Neuronal stem cell (in vitro differentiated cells): ENCODE data around the gene SCMH1.
"Not testable (repeated sequence)": the region's sequence is repeated elsewhere in the genome, so short reads cannot be mapped to it uniquely, and the experiment has no call there.

ENCODE experiments used
- DNase-seq: peaks from one replicate; pipeline ENCODE4 v3.0.0-alpha.2; 2013; ENCODE audit warnings: low spot score
- H2AFZ ChIP-seq: one replicate; pipeline ENCODE4 v1.6.1; 2013; ENCODE audit warnings: mild to moderate bottlenecking, low read length, inconsistent platforms
- H2AK5ac ChIP-seq: 2 replicates; pipeline ENCODE4 v1.6.1; 2013; ENCODE audit warnings: low read depth, mild to moderate bottlenecking, inconsistent platforms, low read length, moderate library complexity, mixed read lengths
- H2BK120ac ChIP-seq: 2 replicates; pipeline ENCODE4 v1.6.1; 2013; ENCODE audit warnings: low read depth, mild to moderate bottlenecking, inconsistent platforms, low read length, moderate library complexity, mixed read lengths
- H2BK12ac ChIP-seq: one replicate; pipeline ENCODE4 v1.6.1; 2013; ENCODE audit warnings: low read length, inconsistent platforms
- H2BK15ac ChIP-seq: 2 replicates; pipeline ENCODE4 v1.6.1; 2013; ENCODE audit warnings: mild to moderate bottlenecking, low read length, inconsistent platforms, mixed read lengths
- H2BK5ac ChIP-seq: one replicate; pipeline ENCODE4 v1.6.1; 2013; ENCODE audit warnings: inconsistent platforms, mild to moderate bottlenecking, low read length, moderate library complexity
- H3K14ac ChIP-seq: one replicate; pipeline ENCODE4 v1.6.1; 2013; ENCODE audit warnings: low read length, inconsistent platforms
- H3K18ac ChIP-seq: 2 replicates; pipeline ENCODE4 v1.6.1; 2013; ENCODE audit warnings: low read length, inconsistent platforms
- H3K23ac ChIP-seq: 2 replicates; pipeline ENCODE4 v1.6.1; 2013; ENCODE audit warnings: low read depth, mild to moderate bottlenecking, mixed read lengths, low read length, inconsistent platforms; ENCODE audit not compliant: poor library complexity
- H3K27ac ChIP-seq: replicated peaks from 3 replicates; pipeline ENCODE4 v1.5.1; 2013; ENCODE audit warnings: low read length, inconsistent platforms
- H3K27me3 ChIP-seq, 3 experiments: 2 replicates each; pipeline ENCODE4 v1.6.1; 2013; ENCODE audit warnings: low read length in 3 of 3, mild to moderate bottlenecking in 2 of 3, inconsistent platforms in 1 of 3, low read depth in 1 of 3, mixed read lengths in 1 of 3, moderate library complexity in 1 of 3; ENCODE audit not compliant: control insufficient read depth in 3 of 3, insufficient read depth in 3 of 3
- H3K36me3 ChIP-seq, 2 donors: replicated peaks in 1 of 2; 2 replicates each; pipeline ENCODE4 v1.6.1; 2013; ENCODE audit warnings: low read length in 2 of 2; ENCODE audit not compliant: control insufficient read depth in 2 of 2, insufficient read depth in 2 of 2
- H3K4ac ChIP-seq: 2 replicates; pipeline ENCODE4 v1.6.1; 2013; ENCODE audit warnings: inconsistent platforms, mild to moderate bottlenecking, low read length, moderate library complexity
- H3K4me1 ChIP-seq, 2 donors: 1 replicate in 1 of 2; 2 replicates in 1 of 2; pipeline ENCODE4 v1.6.1; 2013; ENCODE audit warnings: low read length in 2 of 2, low read depth in 1 of 2; ENCODE audit not compliant: control insufficient read depth in 2 of 2, insufficient read depth in 1 of 2
- H3K4me2 ChIP-seq: one replicate; pipeline ENCODE4 v1.6.1; 2013; ENCODE audit warnings: mild to moderate bottlenecking, low read length, inconsistent platforms; ENCODE audit not compliant: insufficient read depth, poor library complexity, severe bottlenecking
- H3K4me3 ChIP-seq, 2 donors: 2 replicates each; pipeline ENCODE4 v1.5.1; 2013; ENCODE audit warnings: low read length in 2 of 2, mild to moderate bottlenecking in 2 of 2, inconsistent platforms in 1 of 2, moderate library complexity in 1 of 2
- H3K79me1 ChIP-seq: one replicate; pipeline ENCODE4 v1.6.1; 2013; ENCODE audit warnings: low read depth, mild to moderate bottlenecking, inconsistent platforms, low read length, moderate library complexity
- H3K9ac ChIP-seq: one replicate; pipeline ENCODE4 v1.6.1; 2013; ENCODE audit warnings: mild to moderate bottlenecking, low read depth, low read length, inconsistent platforms; ENCODE audit not compliant: poor library complexity
- H3K9me3 ChIP-seq, 2 donors: replicated peaks in 1 of 2; 2 replicates each; pipeline versions ENCODE3 to v1.6.1; 2013; ENCODE audit warnings: low read length in 2 of 2, mild to moderate bottlenecking in 2 of 2, inconsistent platforms in 1 of 2, low read depth in 1 of 2, mixed read lengths in 1 of 2, moderate library complexity in 1 of 2; ENCODE audit not compliant: control insufficient read depth in 2 of 2, insufficient read depth in 1 of 2
- H4K8ac ChIP-seq: one replicate; pipeline ENCODE4 v1.6.1; 2013; ENCODE audit warnings: low read depth, mild to moderate bottlenecking, inconsistent platforms, low read length, moderate library complexity
- H4K91ac ChIP-seq: one replicate; pipeline ENCODE4 v1.6.1; 2013; ENCODE audit warnings: low read length, low read depth, mild to moderate bottlenecking, inconsistent platforms; ENCODE audit not compliant: poor library complexity
- WGBS, 2 donors: extraction: QIAGEN DNeasy Blood & Tissue Kit; methylation state at CpG; one replicate each; pipeline ENCODE4 v1.1.7; 2013; ENCODE audit warnings: missing lambda C conversion rate in 2 of 2, mixed read lengths in 1 of 2; ENCODE audit not compliant: insufficient read length in 2 of 2, insufficient replicate concordance in 1 of 2; ENCODE audit errors: extremely low coverage in 2 of 2; 5-methylcytosine and 5-hydroxymethylcytosine counted together

SCMH1 gene

GRCh38 chr1:41192456-41193178, 49.5 kb downstream of the SCMH1 start:
- Histone ChIP-seq H2BK15ac (no peak overlapping the region), H3K4me1 (peaks cover 0 to 2% of the 10 kb centered on the region in 2 donors), H3K9me3 (peaks cover 0 to 6% of the 10 kb centered on the region in 2 donors), H3K79me1 (no peaks in the 10 kb centered on the region), H3K9ac (no peak overlapping the region), H2BK12ac (no peak overlapping the region), H3K14ac (no peak overlapping the region), H3K36me3 (no peaks in the 10 kb centered on the region), H2AFZ (no peak overlapping the region), H3K18ac (no peak overlapping the region), H2BK120ac (no peak overlapping the region), H4K8ac (no peak overlapping the region), H3K23ac (no peak overlapping the region), H3K27me3 (no peaks in the 10 kb centered on the region), H3K4me2 (no peak overlapping the region), H3K4me3 (no peak overlapping the region), H4K91ac (no peak overlapping the region), H2AK5ac (no peak overlapping the region), H3K27ac (no peak overlapping the region), H3K4ac (no peak overlapping the region), H2BK5ac (no peak overlapping the region)
- DNase-seq: no peak
- no CpG with 5 or more reads among the region's 1 CpG for WGBS, 2 donors

GRCh38 chr1:41184446-41184845, 57.7 kb downstream of the SCMH1 start:
- WGBS, 2 donors: no CpG with 5 or more reads among the region's 1 CpG
- no peak for DNase-seq
- no peak overlapping the region for H2BK5ac ChIP-seq
- H3K36me3 ChIP-seq: peaks cover 0 to 5% of the 10 kb centered on the region in 2 donors
- no peak overlapping the region for H3K23ac ChIP-seq
- no peak overlapping the region for H2BK15ac ChIP-seq
- no peak overlapping the region for H3K27ac ChIP-seq
- no peak overlapping the region for H4K91ac ChIP-seq
- no peak overlapping the region for H3K4me2 ChIP-seq
- H2BK12ac ChIP-seq: no peak overlapping the region
- H3K18ac ChIP-seq: no peak overlapping the region
- no peaks in the 10 kb centered on the region for H3K27me3 ChIP-seq
- no peak overlapping the region for H4K8ac ChIP-seq
- no peak overlapping the region for H2AK5ac ChIP-seq
- H3K14ac ChIP-seq: no peak overlapping the region
- H3K9me3 ChIP-seq: peaks cover 0 to 9% of the 10 kb centered on the region in 2 donors
- no peak overlapping the region for H2BK120ac ChIP-seq
- H3K4me3 ChIP-seq: no peak overlapping the region
- peaks cover 2 to 6% of the 10 kb centered on the region in 2 donors for H3K4me1 ChIP-seq
- H2AFZ ChIP-seq: no peak overlapping the region
- H3K9ac ChIP-seq: no peak overlapping the region
- H3K4ac ChIP-seq: no peak overlapping the region
- no peaks in the 10 kb centered on the region for H3K79me1 ChIP-seq

GRCh38 chr1:41178230-41178629, 63.9 kb downstream of the SCMH1 start:
- not testable (repeated sequence) for H3K18ac ChIP-seq, H3K4ac ChIP-seq, H2AK5ac ChIP-seq, H3K4me1 ChIP-seq, H3K27me3 ChIP-seq, H4K91ac ChIP-seq, H2BK120ac ChIP-seq, DNase-seq, H3K23ac ChIP-seq, H3K27ac ChIP-seq, H3K4me2 ChIP-seq, H2AFZ ChIP-seq, H4K8ac ChIP-seq, H2BK12ac ChIP-seq, H2BK15ac ChIP-seq, H3K4me3 ChIP-seq, H3K79me1 ChIP-seq, H3K9ac ChIP-seq, H2BK5ac ChIP-seq, H3K14ac ChIP-seq
- peaks cover 0 to 15% of the 10 kb centered on the region in 2 donors for H3K36me3 ChIP-seq
- H3K9me3 ChIP-seq: peaks cover 7 to 15% of the 10 kb centered on the region in 2 donors
- WGBS, 2 donors: no CpG with 5 or more reads among the region's 3 CpGs

- no peak overlapping the region for H2AK5ac ChIP-seq
- no peak overlapping the region for H2BK5ac ChIP-seq
- no peak overlapping the region for H3K18ac ChIP-seq
- H2BK15ac ChIP-seq: no peak overlapping the region
- H3K9ac ChIP-seq: no peak overlapping the region
- DNase-seq: no peak
- peaks cover 2 to 11% of the 10 kb centered on the region in 2 donors for H3K36me3 ChIP-seq
- H3K4me3 ChIP-seq: no peak overlapping the region
- H2BK12ac ChIP-seq: no peak overlapping the region
- H3K27me3 ChIP-seq: no peaks in the 10 kb centered on the region
- no peak overlapping the region for H4K91ac ChIP-seq
- peaks cover 9 to 13% of the 10 kb centered on the region in 2 donors for H3K9me3 ChIP-seq
- no peak overlapping the region for H3K23ac ChIP-seq
- no peak overlapping the region for H2AFZ ChIP-seq
- no peaks in the 10 kb centered on the region for H3K4me1 ChIP-seq
- H3K14ac ChIP-seq: no peak overlapping the region
- H3K4ac ChIP-seq: no peak overlapping the region
- H3K27ac ChIP-seq: no peak overlapping the region
- H3K79me1 ChIP-seq: no peaks in the 10 kb centered on the region
- H3K4me2 ChIP-seq: no peak overlapping the region
- no peak overlapping the region for H2BK120ac ChIP-seq
- H4K8ac ChIP-seq: no peak overlapping the region
Observed at GRCh38 chr1:41175546-41175945, 66.6 kb downstream of the SCMH1 start.
